GM23248 (cell line): Measurements from ENCODE around the gene ZMPSTE24.

Experiments
- EZH2 ChIP-seq: fragments of 200-600 bp; sonication (generic); IDR thresholded peaks from 2 replicates; pipeline ENCODE4 v1.6.1; 2018; ENCODE audit warnings: antibody characterized with exemption, mild to moderate bottlenecking; ENCODE audit not compliant: insufficient read depth, poor library complexity, severe bottlenecking
- EZH2phosphoT487 ChIP-seq: fragments of 200-600 bp; sonication (generic); IDR thresholded peaks from 2 replicates; pipeline ENCODE4 v1.6.1; 2018; ENCODE audit warnings: antibody characterized with exemption, moderate library complexity, mild to moderate bottlenecking, low read depth; ENCODE audit not compliant: insufficient read depth

DNA sequence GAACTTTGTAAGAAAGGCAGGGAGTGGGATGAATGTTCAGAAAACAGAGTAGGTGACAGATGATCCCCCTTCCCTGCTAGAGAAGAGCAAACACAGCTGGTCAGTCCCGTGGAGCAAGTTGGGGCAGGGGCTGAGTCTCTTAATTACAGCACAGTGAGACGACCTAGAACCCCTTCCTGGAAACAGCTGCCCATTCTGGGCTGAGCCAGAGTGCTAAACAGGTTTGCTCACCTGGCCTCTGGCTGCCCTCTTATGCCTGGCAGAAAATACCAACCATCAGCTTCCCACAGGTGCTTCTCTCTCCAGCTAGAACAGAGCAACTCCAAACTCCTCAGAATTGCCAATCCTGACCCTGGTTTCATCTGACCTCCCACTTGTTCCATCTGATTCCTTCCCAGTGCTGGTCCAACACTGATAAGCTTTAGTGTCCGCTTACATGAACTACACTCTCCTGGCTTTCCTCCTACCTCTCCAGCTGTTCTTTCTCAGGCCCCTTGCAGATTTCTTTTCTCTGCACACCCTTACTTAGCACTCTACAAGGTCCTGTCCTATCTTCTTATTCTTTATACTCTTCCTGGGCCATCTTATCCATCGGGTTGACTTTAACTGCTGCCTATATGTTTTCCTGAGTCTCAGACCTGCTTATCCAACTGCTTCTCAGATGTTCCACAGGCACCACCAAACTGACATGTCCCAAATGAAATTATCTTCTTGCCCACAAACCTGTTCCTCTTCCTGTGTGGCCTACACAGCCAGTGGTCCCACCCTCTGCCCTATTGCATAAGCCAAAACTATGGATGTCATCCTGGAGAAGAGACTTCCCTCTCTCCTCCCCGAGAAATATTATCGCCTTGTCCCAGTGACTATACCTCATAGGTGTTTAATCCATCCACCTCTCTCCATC is 81.6 kb downstream of the ZMPSTE24 start:
- TF ChIP-seq EZH2phosphoT487 (no peak), EZH2 (no peak)
